Dedifferentiated amniotic fluid mesenchymal stem cell (primary cell): Measurements from ENCODE around the gene BRS3.
"Not testable (repeated sequence)": the region's sequence is repeated elsewhere in the genome, so short reads cannot be mapped to it uniquely, and the experiment has no call there.

Experiments used
- DNase-seq: peaks from one replicate; pipeline ENCODE4 v3.0.0-alpha.2; 2016; ENCODE audit errors: extremely low spot score

BRS3 gene

GRCh38 chrX:136487647-136488046 lies at the start of gene BRS3:
BRS3 (plus strand) TSS chrX:136487947; CDS start chrX:136488115, 168 bp downstream.
- no peak for DNase-seq

GRCh38 chrX:136438192-136438591 lies 49.6 kb upstream of the BRS3 start:
- DNase-seq, result no peak

DNA sequence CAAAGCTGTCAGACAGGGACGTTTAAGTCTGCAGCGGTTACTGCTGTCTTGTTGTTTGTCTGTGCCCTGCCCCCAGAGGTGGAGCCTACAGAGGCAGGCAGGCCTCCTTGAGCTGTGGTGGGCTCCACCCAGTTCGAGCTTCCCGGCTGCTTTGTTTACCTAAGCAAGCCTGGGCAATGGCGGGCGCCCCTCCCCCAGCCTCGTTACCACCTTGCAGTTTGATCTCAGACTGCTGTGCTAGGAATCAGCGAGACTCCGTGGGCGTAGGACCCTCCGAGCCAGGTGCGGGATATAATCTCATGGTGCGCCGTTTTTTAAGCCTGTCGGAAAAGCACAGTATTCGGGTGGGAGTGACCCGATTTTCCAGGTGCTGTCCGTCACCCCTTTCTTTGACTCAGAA lies 42.1 kb upstream of the BRS3 start:
- DNase-seq, result not testable (repeated sequence)

- DNase-seq, result no peak
Observed at GRCh38 chrX:136446208-136446607, 41.5 kb upstream of the BRS3 start.

DNA sequence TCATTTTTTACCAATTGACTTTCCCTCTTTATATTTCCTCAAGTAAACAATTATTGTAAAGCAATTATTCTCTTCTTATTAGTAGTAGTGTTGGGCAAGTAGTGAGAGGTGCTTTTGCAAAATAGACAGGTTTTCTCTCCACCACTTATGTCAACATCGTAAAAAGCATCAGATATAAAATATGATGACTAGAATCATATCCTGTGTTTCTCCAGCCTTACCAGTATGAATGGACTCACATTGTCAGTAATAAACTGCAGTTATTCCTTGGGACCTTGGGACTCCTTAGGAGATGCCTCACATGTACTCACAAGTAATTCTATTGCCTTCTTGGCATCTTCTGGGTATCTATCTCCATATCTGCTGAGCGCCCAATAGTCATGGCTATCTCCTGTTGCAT lies 40.4 kb upstream of the BRS3 start:
- DNase-seq, result no peak

DNA sequence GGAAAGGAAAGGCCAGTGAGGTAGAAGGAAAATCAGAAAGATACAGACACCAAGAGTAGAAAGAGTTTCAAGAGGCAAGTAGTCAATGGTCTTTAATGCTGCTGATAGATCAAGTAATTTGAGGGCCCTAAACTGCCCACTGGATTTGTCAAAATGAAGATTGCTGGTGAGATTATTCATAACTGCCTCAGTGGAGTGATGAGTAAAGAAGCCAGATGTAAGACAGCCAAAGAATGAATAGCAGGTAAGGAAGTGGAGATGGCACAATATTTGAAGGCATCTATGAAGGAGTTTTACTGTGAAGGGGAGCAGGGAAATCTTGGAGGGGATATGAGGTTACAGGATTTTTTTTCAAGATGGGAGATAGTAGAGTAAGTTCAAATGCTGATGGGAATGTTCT lies 39.8 kb upstream of the BRS3 start:
- DNase-seq, result no peak

- no peak for DNase-seq
Observed at GRCh38 chrX:136450050-136450830, 37.5 kb upstream of the BRS3 start.

- DNase-seq, result no peak
Observed at GRCh38 chrX:136452614-136453013, 35.1 kb upstream of the BRS3 start.

DNA sequence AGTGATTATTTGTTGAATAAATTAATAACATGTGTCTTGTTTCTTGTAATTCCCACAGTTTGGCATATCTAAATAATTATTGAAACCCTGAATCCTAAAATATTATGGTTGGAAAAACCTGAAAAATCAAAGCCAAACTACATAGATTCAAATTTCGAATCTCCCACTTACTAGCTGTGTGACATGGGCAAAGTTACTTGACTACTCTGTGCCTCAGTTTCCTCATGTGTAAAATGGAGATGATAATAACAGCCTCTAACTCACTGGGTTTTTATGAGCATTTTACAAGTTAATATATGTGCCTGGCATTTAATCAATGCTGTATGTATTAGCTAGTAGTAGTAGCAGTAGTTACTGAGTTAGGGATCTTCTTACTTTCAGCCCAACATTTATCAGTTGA lies 34.6 kb upstream of the BRS3 start:
- DNase-seq, result no peak

DNA sequence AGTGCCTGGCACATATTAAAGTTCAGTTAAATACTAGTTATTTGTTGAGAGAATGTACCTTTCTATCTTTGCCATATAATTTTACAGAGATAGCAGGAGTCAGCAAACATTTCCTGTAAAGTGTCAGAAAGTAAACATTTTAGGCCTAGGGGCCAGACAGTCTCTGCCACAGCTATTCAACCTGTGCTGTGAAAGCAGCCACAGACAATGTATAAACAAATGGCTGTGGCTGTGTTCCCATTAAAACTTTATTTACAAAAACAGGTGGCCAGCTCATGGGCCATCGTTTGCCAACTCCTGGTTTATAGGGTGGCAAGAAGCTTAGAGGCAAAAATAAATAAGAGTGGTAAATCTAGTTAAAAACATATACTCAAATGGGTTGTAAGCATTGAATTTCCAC lies 34.0 kb upstream of the BRS3 start:
- DNase-seq, result no peak

GRCh38 chrX:136456133-136456532 lies 31.6 kb upstream of the BRS3 start:
- DNase-seq, result no peak

DNA sequence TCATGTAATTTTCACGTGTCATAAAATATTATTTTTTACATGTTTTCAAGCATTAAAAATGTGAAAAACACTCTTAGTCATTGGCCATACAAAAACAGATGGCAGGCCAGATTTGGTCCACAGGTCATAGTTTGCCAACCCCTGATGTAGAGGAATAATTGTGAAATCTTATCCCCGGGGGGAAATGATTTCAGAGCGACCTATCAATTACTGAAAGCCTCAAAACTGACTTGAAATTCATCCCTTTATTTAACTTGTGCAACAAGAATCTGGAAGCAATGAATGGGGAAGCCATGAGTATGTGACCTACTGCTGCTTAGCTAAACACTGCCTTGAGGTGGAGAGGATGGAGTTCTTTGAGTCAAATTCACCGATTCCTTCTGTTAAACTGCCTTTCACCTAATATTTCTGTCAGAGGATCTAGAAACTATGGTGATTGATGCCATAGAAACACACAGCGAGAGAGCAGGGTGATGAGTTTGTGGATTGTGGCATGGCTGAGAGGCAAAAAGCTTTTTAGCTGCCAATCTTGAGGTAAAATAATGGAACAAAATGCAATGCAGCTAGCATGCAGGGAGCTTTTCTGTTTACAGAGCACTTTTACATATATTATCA lies 30.3 kb upstream of the BRS3 start:
- no peak for DNase-seq

GRCh38 chrX:136464589-136464988 lies 23.2 kb upstream of the BRS3 start:
- DNase-seq, result no peak

DNA sequence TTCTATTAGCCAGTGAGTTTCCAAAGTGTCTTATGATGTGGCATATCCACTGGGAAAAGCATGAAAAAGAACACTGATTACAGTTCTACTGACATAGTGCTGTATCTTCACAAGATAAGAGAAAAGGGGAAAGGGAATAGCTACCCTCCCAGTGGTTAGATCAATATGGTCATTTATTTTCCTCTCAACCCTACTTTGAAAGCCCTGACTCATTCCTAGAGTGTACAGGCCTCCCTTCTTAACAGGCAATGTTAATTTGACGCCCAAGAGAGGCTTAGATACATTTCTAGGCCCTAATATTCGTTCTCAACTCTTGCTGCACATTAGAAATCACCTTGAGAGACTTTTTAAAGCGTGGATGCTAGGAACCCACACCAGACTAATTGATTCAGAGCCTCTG lies 20.4 kb upstream of the BRS3 start:
- no peak for DNase-seq

DNA sequence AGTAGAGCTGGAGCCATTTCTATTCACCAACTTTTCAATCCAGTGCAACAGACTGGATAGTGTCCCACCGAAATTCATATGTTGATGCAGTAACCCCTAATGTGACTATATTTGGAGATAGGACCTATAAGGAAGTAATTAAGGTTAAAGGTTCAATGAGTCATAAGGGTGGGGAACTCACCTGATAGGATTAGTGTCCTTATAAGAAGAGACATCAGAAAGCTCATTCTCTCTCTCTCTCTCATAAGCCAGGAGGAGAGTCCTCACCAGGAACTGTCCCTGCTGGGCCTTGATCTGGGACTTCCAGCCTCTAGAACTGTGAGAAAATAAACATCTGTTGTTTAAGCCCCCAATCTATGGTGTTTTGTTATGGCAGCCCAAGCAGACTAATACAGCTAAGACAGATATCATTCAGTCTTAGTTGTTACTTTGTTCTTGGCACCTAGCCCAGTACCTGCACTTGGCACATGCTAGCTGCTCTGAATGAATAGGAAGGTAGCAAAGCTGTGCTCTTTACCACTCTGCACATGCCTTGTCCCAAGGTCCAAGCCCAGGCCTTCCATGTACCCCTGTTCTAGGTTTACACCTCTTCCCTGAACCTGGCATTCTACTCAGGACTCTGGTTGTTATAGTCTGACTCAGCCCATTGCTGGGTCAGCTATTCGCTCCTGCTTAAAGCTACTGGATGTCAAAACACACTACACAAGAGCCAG lies 19.2 kb upstream of the BRS3 start:
- no peak for DNase-seq

DNA sequence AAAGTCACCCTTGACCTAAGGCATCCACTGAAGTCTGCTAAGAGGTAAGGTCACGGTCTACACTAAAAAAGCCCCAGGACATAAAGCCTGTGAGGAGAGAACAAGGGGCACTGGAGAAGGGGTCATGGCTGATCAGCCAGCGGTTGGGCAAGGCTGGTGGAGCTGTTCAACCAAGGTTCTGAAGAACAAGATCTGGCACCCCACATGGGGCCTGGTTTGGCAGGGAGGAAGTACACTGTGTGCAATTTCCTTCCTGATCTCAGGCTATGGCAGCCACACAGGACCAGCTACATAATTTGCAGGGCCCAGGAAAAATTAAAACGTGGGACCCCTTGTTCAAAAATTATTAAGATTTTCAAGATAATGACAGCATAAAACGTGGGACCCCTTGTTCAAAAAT lies 14.1 kb upstream of the BRS3 start:
- no peak for DNase-seq

DNA sequence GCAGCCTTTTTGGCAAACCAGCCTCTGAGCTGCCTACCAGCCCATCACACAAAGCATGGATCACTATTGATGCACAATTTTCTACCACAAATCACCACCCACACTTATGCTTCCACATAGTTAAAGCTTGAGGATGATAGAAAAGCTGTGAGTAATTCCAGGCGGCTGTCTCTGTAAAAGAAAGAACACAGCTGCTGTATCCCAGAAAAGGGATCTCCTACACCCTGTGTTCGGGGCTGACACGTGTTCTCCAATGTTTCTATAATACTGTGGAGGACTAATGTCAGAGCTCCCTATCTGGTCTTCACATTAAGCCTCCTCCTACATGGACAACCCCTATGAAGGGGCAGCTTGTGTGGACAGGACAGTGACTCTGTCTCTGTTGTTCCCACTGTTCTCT lies 12.5 kb upstream of the BRS3 start:
- DNase-seq, result no peak

DNA sequence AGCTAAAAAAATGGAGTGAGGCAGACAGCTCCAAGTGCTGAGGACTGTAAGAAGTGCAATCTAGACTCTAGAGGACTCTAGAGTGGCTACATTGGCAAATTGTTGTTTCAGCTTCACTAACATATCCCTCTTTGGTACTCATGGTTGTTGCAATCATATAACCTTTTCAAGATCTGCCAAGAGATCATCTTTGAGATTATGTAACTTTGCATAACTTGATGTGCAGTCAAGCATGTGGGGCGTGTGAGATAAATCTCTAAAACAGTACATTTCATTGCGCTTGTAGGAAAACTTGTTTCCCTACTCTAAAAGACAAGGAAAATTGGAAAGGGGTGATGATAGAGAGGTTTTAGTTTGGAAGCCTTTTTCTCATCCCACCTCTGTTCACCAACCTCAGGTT lies 11.2 kb upstream of the BRS3 start:
- DNase-seq, result no peak

GRCh38 chrX:136477026-136477425 lies 10.7 kb upstream of the BRS3 start:
- no peak for DNase-seq

GRCh38 chrX:136480383-136480782 lies 7.4 kb upstream of the BRS3 start:
- no peak for DNase-seq

- DNase-seq, result no peak
Observed at GRCh38 chrX:136488706-136489105, 959 bp downstream of the BRS3 start.

DNA sequence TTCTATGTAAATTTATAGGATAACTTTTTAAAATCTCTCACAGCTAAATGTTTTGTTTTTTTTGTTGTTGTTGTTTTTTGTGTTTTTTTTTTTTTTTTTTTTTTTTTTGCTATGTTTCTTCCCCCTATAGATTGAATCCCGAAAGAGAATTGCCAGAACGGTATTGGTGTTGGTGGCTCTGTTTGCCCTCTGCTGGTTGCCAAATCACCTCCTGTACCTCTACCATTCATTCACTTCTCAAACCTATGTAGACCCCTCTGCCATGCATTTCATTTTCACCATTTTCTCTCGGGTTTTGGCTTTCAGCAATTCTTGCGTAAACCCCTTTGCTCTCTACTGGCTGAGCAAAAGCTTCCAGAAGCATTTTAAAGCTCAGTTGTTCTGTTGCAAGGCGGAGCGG lies 4.1 kb downstream of the BRS3 start:
- DNase-seq, result no peak

DNA sequence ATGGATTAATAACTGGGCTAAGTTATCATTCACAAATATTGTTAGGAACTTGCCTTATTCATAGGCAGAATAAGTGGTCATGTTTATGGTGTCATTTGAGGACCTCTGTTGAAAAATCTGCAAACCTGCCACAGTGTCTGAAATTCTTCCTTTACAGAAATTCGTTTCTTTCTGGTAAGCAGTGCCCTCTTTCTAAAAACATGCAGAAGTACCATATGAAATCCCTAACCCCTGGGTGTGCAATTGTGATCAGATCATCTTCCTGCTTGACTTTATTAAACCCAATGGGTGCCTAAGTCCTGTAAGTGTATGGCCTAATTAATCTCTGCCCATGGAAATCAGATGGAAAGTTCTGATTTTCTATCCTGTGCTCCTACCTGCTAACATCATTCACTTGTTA lies 5.3 kb downstream of the BRS3 start:
- DNase-seq, result no peak
